Chondrocyte (in vitro differentiated cells): ENCODE measurements around the gene ENPP6. TPM values are rescaled to one million over a fixed set of nuclear protein-coding genes. Genes with fewer than 3 reads are reported as not detected.

Experiments used
- DNase-seq: peaks from one replicate; pipeline ENCODE4 v3.0.0; 2021; ENCODE audit warnings: mixed read lengths, low spot score
- H3K27ac Mint-ChIP-seq: one replicate; pipeline ENCODE4 v1.8.0; 2021; ENCODE audit warnings: mild to moderate bottlenecking, moderate library complexity, mixed read lengths; ENCODE audit not compliant: unreplicated experiment
- H3K27me3 Mint-ChIP-seq: 2 replicates; pipeline ENCODE4 v1.8.0; 2021; ENCODE audit warnings: low read depth, mixed read lengths
- H3K36me3 Mint-ChIP-seq: 2 replicates; pipeline ENCODE4 v1.8.0; 2021; ENCODE audit warnings: low read depth, mixed read lengths
- H3K4me1 Mint-ChIP-seq: 2 replicates; pipeline ENCODE4 v1.8.0; 2021; ENCODE audit warnings: low read depth, mild to moderate bottlenecking, mixed read lengths
- H3K4me3 Mint-ChIP-seq: one replicate; pipeline ENCODE4 v1.8.0; 2021; ENCODE audit warnings: mild to moderate bottlenecking, moderate library complexity, mixed read lengths; ENCODE audit not compliant: unreplicated experiment
- H3K9me3 Mint-ChIP-seq: 2 replicates; pipeline ENCODE4 v1.8.0; 2021; ENCODE audit warnings: low read depth, mixed read lengths
- CTCF ChIP-seq: fragments of 200-600 bp; sonication (generic); IDR thresholded peaks from 2 replicates; pipeline ENCODE4 v1.5.0; 2021; ENCODE audit warnings: antibody characterized with exemption, mild to moderate bottlenecking, moderate library complexity
- total RNA-seq: library from RNA; stranded (reverse); gene quantifications from 3 replicates; pipeline ENCODE4 v1.2.1, GENCODE V29; 2021

The ENPP6 gene
- total RNA-seq, 1 donor from 2014 or later: not detected

GRCh38 chr4:184067931-184068554, 149.6 kb downstream of the ENPP6 start:
- no peak overlapping the region for H3K4me3 Mint-ChIP-seq
- DNase-seq: no peak
- H3K27me3 Mint-ChIP-seq: peaks cover 3% of the 10 kb centered on the region
- H3K27ac Mint-ChIP-seq: no peak overlapping the region
- no peaks in the 10 kb centered on the region for H3K4me1 Mint-ChIP-seq
- H3K9me3 Mint-ChIP-seq: peaks cover 13% of the 10 kb centered on the region
- no peaks in the 10 kb centered on the region for H3K36me3 Mint-ChIP-seq
- no peak for TF ChIP-seq CTCF

GRCh38 chr4:184066584-184067300, 150.9 kb downstream of the ENPP6 start:
- Mint-ChIP-seq H3K4me3 (no peak overlapping the region), H3K27ac (no peak overlapping the region)
- no peak for TF ChIP-seq CTCF

GRCh38 chr4:184064877-184065276, 152.8 kb downstream of the ENPP6 start:
- Mint-ChIP-seq H3K4me1 (no peaks in the 10 kb centered on the region), H3K27me3 (peaks cover 3% of the 10 kb centered on the region), H3K27ac (no peak overlapping the region), H3K9me3 (no peaks in the 10 kb centered on the region), H3K36me3 (no peaks in the 10 kb centered on the region), H3K4me3 (no peak overlapping the region)
- TF ChIP-seq CTCF: no peak
- no peak for DNase-seq

More at GRCh38 chr4:184066584-184067300, 150.9 kb downstream of the ENPP6 start:
- no peak for DNase-seq
- Mint-ChIP-seq H3K27me3 (peaks cover 3% of the 10 kb centered on the region), H3K36me3 (no peaks in the 10 kb centered on the region), H3K9me3 (peaks cover 4% of the 10 kb centered on the region), H3K4me1 (no peaks in the 10 kb centered on the region)

- no peaks in the 10 kb centered on the region for H3K9me3 Mint-ChIP-seq
- no peak for DNase-seq
- H3K4me1 Mint-ChIP-seq: no peaks in the 10 kb centered on the region
- H3K27ac Mint-ChIP-seq: no peak overlapping the region
- H3K36me3 Mint-ChIP-seq: no peaks in the 10 kb centered on the region
- TF ChIP-seq CTCF: no peak
- H3K27me3 Mint-ChIP-seq: peaks cover 5% of the 10 kb centered on the region
- H3K4me3 Mint-ChIP-seq: no peak overlapping the region
These were observed 154.9 kb downstream of the ENPP6 start for GRCh38 chr4:184062769-184063168.

GRCh38 chr4:184061582-184061981, 156.1 kb downstream of the ENPP6 start:
- no peak for TF ChIP-seq CTCF
- H3K27me3 Mint-ChIP-seq: peaks cover 5% of the 10 kb centered on the region

More at GRCh38 chr4:184061582-184061981, 156.1 kb downstream of the ENPP6 start:
- H3K4me3 Mint-ChIP-seq: no peak overlapping the region
- DNase-seq: no peak
- H3K27ac Mint-ChIP-seq: no peak overlapping the region
- no peaks in the 10 kb centered on the region for H3K36me3 Mint-ChIP-seq
- H3K4me1 Mint-ChIP-seq: no peaks in the 10 kb centered on the region
- H3K9me3 Mint-ChIP-seq: no peaks in the 10 kb centered on the region
